Activated B cell treated with CpG ODN at 0.5 μM for 24 hours (primary cell): Measurements from ENCODE around the gene DONSON. TPM values are rescaled to one million over a fixed set of nuclear protein-coding genes. Genes with fewer than 3 reads are reported as not detected.

Experiments used
- ATAC-seq: fragments of 200-7000 bp; cut with Tn5 transposase; one replicate; pipeline ENCODE4 v1.10.0; 2021; ENCODE audit warnings: low read depth, mild to moderate bottlenecking, moderate library complexity
- CTCF ChIA-PET: fragments of 350-600 bp; sonication (Branson Sonifier 250); formaldehyde crosslinking; loops from one replicate; lab custom pipeline; 2021; ENCODE audit warnings: antibody characterized with exemption; lab: Charles Lee
- POLR2A ChIA-PET: fragments of 350-600 bp; sonication (Branson Sonifier 250); formaldehyde crosslinking; loops from one replicate; lab custom pipeline; 2021; ENCODE audit warnings: antibody characterized with exemption; lab: Charles Lee
- DNase-seq: peaks from one replicate; pipeline ENCODE4 v3.0.0; 2022
- H3K27ac Mint-ChIP-seq: one replicate; pipeline ENCODE4 v1.8.0; 2020; ENCODE audit warnings: mixed read lengths
- H3K27me3 Mint-ChIP-seq: one replicate; pipeline ENCODE4 v1.8.0; 2021; ENCODE audit warnings: mixed read lengths
- H3K36me3 Mint-ChIP-seq: one replicate; pipeline ENCODE4 v1.8.0; 2021; ENCODE audit warnings: low read depth, mixed read lengths
- H3K4me1 Mint-ChIP-seq: one replicate; pipeline ENCODE4 v1.8.0; 2021; ENCODE audit warnings: mixed read lengths
- H3K4me3 Mint-ChIP-seq: one replicate; pipeline ENCODE4 v1.8.0; 2020; ENCODE audit warnings: mild to moderate bottlenecking, mixed read lengths
- H3K9me3 Mint-ChIP-seq: one replicate; pipeline ENCODE4 v1.8.0; 2020; ENCODE audit warnings: mixed read lengths
- CTCF ChIP-seq: fragments of 200-600 bp; IDR thresholded peaks from one replicate; pipeline ENCODE4 v1.8.0; 2022; ENCODE audit warnings: antibody characterized with exemption, mild to moderate bottlenecking
- intact Hi-C: fragments of 100-400 bp; cut with micrococcal nuclease; formaldehyde crosslinking; loops from one replicate; pipeline ENCODE4 v1.15.1; 2024
- total RNA-seq: library from RNA; stranded (reverse); gene quantifications from 2 replicates; pipeline ENCODE4 v1.2.3, GENCODE V29; 2022

DONSON gene
- total RNA-seq, 1 donor from 2014 or later = 4.4 TPM

- Mint-ChIP-seq H3K36me3 (peaks cover 77% of the 10 kb centered on the region), H3K4me3 (no peak overlapping the region), H3K27me3 (no peaks in the 10 kb centered on the region), H3K27ac (no peak overlapping the region), H3K9me3 (no peaks in the 10 kb centered on the region), H3K4me1 (no peaks in the 10 kb centered on the region)
- POLR2A ChIA-PET = no interaction called here
- no peak for ATAC-seq
- no peak for DNase-seq
- CTCF ChIA-PET = interaction anchor here (1.0 kb wide), 1 partner anchor 33 kb away, joined by 3 read pairs; no protein-coding TSS in a partner anchor
- no peak for TF ChIP-seq CTCF
- intact Hi-C loops = no loop called here
Observed at GRCh38 chr21:33572350-33572749, 16.1 kb downstream of the DONSON start.

- H3K4me1 Mint-ChIP-seq = no peaks in the 10 kb centered on the region
Observed at GRCh38 chr21:33569991-33570390, 18.5 kb downstream of the DONSON start.

GRCh38 chr21:33568448-33568847 is 20.0 kb downstream of the DONSON start:
- no peaks in the 10 kb centered on the region for H3K27me3 Mint-ChIP-seq
- CTCF ChIA-PET = no interaction called here
- no peaks in the 10 kb centered on the region for H3K4me1 Mint-ChIP-seq
- intact Hi-C loops = no loop called here
- H3K9me3 Mint-ChIP-seq = no peaks in the 10 kb centered on the region
- DNase-seq (no peak), ATAC-seq (no peak)
- peaks cover 65% of the 10 kb centered on the region for H3K36me3 Mint-ChIP-seq
- POLR2A ChIA-PET = no interaction called here
- H3K27ac Mint-ChIP-seq = no peak overlapping the region
- no peak for TF ChIP-seq CTCF
- no peak overlapping the region for H3K4me3 Mint-ChIP-seq

More at GRCh38 chr21:33569991-33570390, 18.5 kb downstream of the DONSON start:
- no peak overlapping the region for H3K4me3 Mint-ChIP-seq
- ChIA-PET CTCF (no interaction called here), POLR2A (no interaction called here)
- intact Hi-C loops = no loop called here
- no peaks in the 10 kb centered on the region for H3K9me3 Mint-ChIP-seq
- no peak for DNase-seq
- no peaks in the 10 kb centered on the region for H3K27me3 Mint-ChIP-seq
- peaks cover 68% of the 10 kb centered on the region for H3K36me3 Mint-ChIP-seq
- TF ChIP-seq CTCF = no peak
- no peak overlapping the region for H3K27ac Mint-ChIP-seq
- ATAC-seq = no peak

- CTCF ChIA-PET = no interaction called here
- Mint-ChIP-seq H3K4me3 (no peak overlapping the region), H3K9me3 (no peaks in the 10 kb centered on the region), H3K27ac (no peak overlapping the region), H3K36me3 (peaks cover 64% of the 10 kb centered on the region), H3K4me1 (no peaks in the 10 kb centered on the region), H3K27me3 (no peaks in the 10 kb centered on the region)
- TF ChIP-seq CTCF = no peak
- POLR2A ChIA-PET = no interaction called here
- ATAC-seq (no peak), DNase-seq (no peak)
- intact Hi-C loops = no loop called here
Observed at GRCh38 chr21:33567914-33568313, 20.6 kb downstream of the DONSON start.

- H3K4me1 Mint-ChIP-seq = no peaks in the 10 kb centered on the region
- intact Hi-C loops = no loop called here
- H3K4me3 Mint-ChIP-seq = no peak overlapping the region
- no peak for TF ChIP-seq CTCF
- H3K27me3 Mint-ChIP-seq = no peaks in the 10 kb centered on the region
- ATAC-seq (no peak), DNase-seq (no peak)
- H3K27ac Mint-ChIP-seq = no peak overlapping the region
- POLR2A ChIA-PET = no interaction called here
- peaks cover 61% of the 10 kb centered on the region for H3K36me3 Mint-ChIP-seq
- CTCF ChIA-PET = interaction anchor here (1.2 kb wide), 1 partner anchor 39 kb away, joined by 6 read pairs; no protein-coding TSS in a partner anchor
- no peaks in the 10 kb centered on the region for H3K9me3 Mint-ChIP-seq
Observed at GRCh38 chr21:33566514-33566913, 22.0 kb downstream of the DONSON start.
